ENCODE measurements around the gene TMEM253.

TMEM253 gene

GRCh38 chr14:21070610-21071224, 30.1 kb upstream of the TMEM253 start:
- DNase-seq (ENCODE audit: insufficient read length, low spot score): no peak
- FAIRE-seq: peak; percentile 26

GRCh38 chr14:21071225-21072030, 29.4 kb upstream of the TMEM253 start:
- FAIRE-seq (peak; percentile 78), DNase-seq (ENCODE audit: insufficient read length, low spot score) (peak; percentile 89)

DNA sequence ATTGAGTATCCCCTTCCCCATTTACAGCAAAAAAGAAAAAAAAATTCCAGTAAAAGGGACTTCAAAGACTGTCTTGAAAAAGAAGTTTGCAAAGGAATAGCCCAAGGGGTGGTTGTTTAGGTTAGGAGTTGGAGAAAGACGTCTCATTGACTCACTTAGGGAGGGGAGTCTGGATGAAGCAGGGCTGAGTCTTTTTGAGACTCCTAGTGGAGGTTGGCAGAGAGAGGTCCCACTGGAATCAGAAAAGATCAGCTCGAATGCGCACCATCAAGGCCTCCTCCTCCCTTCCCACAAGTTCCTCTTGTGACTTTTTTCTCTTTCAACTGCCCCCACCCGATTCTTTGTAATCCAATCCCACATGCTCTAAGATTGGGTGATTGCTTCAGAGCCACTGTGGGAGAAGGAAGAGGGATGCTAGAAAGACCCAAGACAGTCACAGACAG, 28.8 kb upstream of the TMEM253 start:
- DNase-seq (ENCODE audit: insufficient read length, low spot score) (no peak), FAIRE-seq (peak; percentile 40)

DNA sequence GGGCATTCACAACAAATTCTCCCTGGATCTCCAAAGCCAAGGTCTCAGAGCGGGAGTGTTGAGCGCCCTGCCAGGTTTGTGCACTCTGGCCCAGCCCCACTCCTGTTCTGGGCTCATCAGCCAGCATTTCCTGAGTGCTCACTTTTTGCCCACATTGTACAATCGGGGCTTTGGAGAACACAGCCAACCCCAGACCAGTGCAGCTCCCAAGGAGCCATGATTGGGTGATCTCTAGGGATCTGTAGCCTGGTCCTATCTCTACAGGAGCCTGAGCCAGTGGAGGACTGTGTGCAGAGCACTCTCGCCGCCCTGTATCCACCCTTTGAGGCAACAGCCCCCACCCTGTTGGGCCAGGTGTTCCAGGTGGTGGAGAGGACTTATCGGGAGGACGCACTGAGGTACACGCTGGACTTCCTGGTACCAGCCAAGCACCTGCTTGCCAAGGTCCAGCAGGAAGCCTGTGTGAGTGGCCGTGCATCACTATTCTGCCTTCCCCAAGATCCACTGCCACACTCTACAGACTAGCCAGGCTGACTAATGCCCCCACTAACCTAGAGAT, 28.0 kb upstream of the TMEM253 start:
- DNase-seq (ENCODE audit: insufficient read length, low spot score) (no peak), FAIRE-seq (no peak)

GRCh38 chr14:21073921-21074320, 26.9 kb upstream of the TMEM253 start:
- DNase-seq (ENCODE audit: insufficient read length, low spot score) (no peak), FAIRE-seq (no peak)

GRCh38 chr14:21074398-21075272, 26.2 kb upstream of the TMEM253 start:
- no peak for DNase-seq (ENCODE audit: insufficient read length, low spot score)
- no peak for FAIRE-seq

GRCh38 chr14:21075719-21076437, 25.0 kb upstream of the TMEM253 start:
- no peak for DNase-seq (ENCODE audit: insufficient read length, low spot score)
- FAIRE-seq: no peak

GRCh38 chr14:21077672-21078071, 23.2 kb upstream of the TMEM253 start:
- DNase-seq (ENCODE audit: insufficient read length, low spot score) (no peak), FAIRE-seq (no peak)

- peak; percentile 1 for DNase-seq (ENCODE audit: insufficient read length, low spot score)
- FAIRE-seq: no peak
Observed at GRCh38 chr14:21078287-21078686, 22.6 kb upstream of the TMEM253 start.

DNA sequence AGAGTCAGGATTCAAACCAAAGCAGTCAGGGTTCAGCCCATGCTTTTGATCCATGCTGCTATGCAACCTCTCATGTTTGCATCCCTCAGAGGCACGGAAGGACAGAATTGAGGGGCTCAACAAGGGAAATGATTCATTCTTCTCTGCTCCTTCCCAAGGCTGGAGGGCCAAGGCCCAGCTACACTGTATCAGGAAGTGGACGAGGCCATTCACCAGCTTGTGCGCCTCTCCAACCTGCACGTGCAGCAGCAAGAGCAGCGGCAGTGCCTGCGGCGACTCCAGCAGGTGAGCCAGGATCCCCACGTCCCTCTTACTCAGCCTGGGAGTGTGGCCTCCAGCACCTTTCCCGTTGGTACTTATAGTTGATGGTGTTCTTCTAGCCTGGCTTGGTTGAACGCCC, 22.1 kb upstream of the TMEM253 start:
- DNase-seq (ENCODE audit: insufficient read length, low spot score) (no peak), FAIRE-seq (no peak)

GRCh38 chr14:21081521-21082142, 19.2 kb upstream of the TMEM253 start:
- DNase-seq (ENCODE audit: insufficient read length, low spot score) (no peak), FAIRE-seq (no peak)

- no peak for DNase-seq (ENCODE audit: insufficient read length, low spot score)
- no peak for FAIRE-seq
Observed at GRCh38 chr14:21083565-21084325, 17.1 kb upstream of the TMEM253 start.

DNA sequence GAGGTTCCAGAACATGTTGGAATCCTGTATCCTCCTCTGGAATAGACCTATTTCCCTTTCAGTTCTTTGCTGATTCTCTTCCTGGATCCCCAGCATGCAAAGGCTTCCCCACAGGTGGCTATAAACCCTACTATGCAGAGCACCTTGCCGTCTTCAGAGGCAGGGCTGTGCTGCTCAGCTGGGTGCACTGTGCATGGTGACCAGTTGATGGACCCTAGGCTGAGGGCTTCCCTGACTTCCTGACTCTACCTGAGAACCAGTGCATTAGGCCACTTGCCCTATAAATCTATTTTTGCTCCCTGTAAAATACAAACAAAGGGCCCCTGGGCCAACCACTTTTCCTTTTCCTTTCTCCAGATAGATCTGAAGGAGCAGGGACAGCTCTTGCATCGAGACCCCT, 16.5 kb upstream of the TMEM253 start:
- DNase-seq (ENCODE audit: insufficient read length, low spot score): no peak

DNA sequence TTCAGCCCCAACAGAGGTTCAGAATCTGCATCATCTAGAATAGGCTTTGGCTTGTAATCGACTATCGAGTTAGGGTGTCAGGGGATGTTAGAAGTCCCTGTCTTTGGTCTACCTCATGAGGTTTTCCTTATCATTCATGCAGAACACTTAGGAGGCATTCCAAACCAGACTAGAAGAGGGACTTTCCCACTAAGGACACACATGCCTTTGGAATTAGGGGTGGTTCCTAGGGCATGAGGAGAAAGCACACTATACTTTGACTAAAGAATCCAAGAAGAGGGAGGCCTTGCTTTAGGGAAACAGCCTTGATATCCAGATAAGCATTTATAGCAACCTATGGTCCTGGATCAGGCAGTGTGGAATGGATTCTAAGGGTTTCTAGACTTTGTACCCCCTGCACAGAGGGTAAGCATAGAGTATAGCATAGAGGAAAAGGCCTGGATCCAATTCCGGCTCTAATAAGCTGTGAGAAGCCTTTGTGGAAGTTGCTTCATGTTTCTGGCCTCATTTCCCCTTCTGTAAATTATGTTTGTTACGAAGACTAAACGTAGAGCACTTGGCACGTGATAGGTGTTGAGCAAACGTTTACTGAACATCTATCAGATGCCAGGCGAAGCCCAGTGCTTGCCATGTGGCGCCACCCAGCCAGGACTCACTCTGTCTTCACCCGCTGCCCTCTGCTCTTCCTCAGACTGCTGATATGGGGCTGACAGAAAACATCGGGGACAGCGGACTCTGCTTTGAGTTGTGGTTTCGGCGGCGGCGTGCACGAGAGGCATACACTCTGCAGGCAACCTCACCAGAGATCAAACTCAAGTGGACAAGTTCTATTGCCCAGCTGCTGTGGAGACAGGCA, 15.6 kb upstream of the TMEM253 start:
- DNase-seq (ENCODE audit: insufficient read length, low spot score) (no peak), FAIRE-seq (no peak)

More for the DNA sequence above, 16.5 kb upstream of the TMEM253 start:
- FAIRE-seq: no peak

GRCh38 chr14:21086908-21087293, 14.0 kb upstream of the TMEM253 start:
- FAIRE-seq (no peak), DNase-seq (ENCODE audit: insufficient read length, low spot score) (no peak)

GRCh38 chr14:21087294-21088091, 13.4 kb upstream of the TMEM253 start:
- FAIRE-seq (peak; percentile 47), DNase-seq (ENCODE audit: insufficient read length, low spot score) (peak; percentile 59)

GRCh38 chr14:21088687-21089086, 12.2 kb upstream of the TMEM253 start:
- DNase-seq (ENCODE audit: insufficient read length, low spot score) (no peak), FAIRE-seq (no peak)

Data from GM19239 (cell line).